GM18909 (cell line): ENCODE measurements around the gene ATP1B1.
A peak's percentile ranks its signal among the peaks of the same experiment; 100 is the strongest.

Source experiments
- ATAC-seq: cut with Tn5 transposase; IDR thresholded peaks from one replicate; pipeline ENCODE4 v1.9.1; 2021; ENCODE audit warnings: mild to moderate bottlenecking; ENCODE audit not compliant: unreplicated experiment, poor library complexity

The ATP1B1 gene

DNA sequence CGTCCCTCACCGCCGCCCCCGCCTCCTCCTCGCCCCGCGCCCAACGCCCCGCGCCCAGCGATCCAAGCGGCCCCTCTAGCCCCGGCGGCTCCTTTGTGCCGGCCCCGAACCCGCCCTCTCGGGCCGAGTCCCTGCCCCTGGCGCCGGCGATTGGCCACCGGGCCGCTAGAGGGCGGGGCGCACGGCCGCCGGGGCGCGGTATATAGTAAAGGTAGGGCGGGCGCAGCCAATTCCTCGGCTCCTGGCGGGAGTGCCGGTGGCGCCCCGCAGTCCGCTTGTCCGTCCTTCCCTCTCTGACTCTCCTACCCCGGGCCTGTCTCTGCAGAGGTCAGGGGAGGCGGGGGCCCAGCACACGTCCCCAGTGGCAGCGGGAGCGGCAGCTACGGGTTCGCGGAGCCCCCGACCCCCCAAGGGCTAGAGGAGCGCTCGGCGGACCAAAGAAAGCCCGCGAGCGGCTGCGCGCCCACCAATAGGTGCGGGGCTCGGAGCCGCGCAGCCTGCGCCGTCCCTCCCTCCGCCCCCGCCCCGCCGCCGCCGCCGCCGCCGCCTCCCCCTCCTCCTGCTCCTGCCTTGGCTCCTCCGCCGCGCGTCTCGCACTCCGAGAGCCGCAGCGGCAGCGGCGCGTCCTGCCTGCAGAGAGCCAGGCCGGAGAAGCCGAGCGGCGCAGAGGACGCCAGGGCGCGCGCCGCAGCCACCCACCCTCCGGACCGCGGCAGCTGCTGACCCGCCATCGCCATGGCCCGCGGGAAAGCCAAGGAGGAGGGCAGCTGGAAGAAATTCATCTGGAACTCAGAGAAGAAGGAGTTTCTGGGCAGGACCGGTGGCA is at the start of gene ATP1B1:
ATP1B1 (plus strand) TSS at position 596 of the 826 bp plus-strand sequence; CDS start at position 736, 140 bp downstream.
- ATAC-seq, result peak; percentile 85

DNA sequence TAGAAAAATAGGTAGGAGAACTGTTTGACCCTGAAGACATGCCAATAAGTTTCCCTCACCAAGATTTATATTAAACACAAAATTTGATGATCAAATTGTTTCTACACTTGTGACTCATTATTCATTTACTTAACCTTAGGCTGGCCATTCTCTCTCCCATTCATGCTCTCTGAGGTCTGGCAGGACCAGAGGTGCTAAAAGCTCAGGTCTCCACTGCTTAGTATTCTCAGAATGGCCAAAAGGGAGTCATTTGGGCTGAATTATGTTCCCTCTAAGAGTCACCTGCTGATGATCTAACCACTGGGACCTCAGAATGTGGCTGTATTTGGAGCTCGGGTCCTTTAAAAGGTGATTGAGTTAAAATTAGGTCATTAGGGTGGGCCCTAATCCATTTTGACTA is 47.1 kb upstream of the ATP1B1 start:
- no peak for ATAC-seq

DNA sequence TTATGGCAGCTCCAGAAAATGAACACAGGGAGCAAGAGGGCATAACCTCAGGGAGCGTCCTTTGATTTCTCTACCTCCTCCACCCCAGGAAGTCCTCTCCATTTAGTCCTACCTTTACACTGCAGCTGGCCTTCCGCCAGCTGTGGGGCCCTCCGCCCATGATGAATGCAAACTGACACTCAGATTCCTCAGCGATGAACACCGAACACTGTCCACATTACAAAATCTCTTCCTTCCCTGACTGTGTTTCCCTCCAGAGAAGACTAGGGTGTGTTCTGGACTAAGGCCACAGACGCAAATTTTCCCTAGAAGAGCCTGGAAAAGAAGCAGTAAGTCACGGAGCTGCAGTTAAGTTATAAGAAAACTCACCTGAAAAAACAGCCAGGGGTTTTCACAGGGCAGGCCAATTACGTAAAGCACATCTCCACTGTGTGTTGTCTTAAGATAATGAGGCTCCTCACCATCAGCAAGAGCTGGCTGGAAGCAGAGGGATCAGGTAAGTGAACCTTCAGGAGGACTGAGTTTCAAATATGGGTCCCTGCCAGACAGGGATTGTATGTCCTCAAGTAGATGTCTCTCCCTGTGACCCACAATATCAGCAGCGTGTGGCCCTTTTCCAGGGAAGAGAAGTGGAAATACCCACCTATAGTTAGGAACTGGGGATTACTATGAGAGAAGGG is 46.3 kb upstream of the ATP1B1 start:
- no peak for ATAC-seq

DNA sequence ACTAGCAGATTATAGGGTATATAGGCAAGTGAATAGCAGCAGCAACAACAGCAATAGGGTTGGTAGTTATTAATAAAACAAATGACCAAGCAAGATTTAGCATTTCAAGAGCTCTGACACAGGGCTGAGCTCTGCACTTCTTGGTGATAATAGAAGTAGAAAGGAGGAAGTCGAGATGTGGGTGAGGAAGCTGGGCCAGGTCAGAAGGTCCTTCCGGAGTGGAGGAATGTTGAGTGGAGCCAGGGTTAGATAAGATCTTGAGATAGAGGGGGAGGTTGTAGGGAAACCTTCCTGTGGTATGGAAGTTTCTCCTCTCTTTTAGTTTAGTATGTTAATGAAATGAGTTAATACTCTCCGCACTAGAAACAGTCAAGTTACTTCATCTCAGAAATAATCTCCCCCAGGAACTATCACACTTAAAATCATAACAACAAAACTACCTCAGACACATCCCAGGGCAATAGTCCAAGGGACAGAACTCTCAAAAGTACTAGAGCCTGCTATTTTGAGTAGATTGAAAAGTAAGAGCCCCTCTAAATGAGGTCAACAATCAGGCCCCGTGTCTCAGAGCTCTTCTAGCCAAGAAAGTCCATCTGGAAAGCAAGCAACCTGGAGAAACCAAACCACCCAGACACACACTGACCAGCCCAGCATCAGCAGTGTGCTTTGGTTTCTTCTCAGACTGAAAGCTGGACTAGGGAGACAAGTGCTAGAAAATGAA is 45.4 kb upstream of the ATP1B1 start:
- no peak for ATAC-seq

DNA sequence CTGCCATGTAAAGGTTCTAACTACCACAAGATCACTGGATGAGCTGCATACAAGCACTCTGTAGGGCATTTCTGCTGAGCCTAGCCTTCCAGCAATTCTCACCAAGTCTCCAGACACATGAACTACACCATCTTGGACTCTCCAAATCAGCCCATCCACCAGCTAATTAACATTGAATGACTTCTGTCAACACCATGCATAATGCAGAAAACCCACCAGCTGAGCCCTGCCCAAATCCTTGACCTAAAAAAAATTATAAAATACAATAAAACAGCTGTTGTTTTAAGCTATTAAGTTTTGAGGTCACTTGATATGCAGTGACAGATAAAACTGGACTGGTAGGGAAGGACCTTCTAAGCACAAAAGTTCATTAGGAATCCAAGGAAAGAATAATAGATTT is 44.3 kb upstream of the ATP1B1 start:
- no peak for ATAC-seq

DNA sequence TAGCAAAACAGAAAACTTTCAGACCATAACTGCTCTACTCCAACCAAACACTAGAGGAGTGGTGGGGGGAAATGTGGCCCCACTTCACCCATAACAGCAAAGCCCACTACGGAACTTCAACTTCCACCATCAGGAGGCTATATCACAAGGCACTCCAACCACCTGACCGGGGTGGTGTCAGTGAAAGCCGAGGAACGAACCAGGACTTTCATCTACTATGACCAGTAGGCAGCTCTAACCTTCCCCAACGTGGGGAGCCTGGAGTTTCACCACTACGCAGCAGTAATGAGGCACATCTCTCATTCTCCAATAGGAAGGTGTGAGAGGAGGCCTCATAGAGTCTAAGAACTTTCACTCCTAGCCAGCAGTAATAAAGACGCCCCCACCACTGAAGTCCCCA is 42.4 kb upstream of the ATP1B1 start:
- ATAC-seq, result no peak

DNA sequence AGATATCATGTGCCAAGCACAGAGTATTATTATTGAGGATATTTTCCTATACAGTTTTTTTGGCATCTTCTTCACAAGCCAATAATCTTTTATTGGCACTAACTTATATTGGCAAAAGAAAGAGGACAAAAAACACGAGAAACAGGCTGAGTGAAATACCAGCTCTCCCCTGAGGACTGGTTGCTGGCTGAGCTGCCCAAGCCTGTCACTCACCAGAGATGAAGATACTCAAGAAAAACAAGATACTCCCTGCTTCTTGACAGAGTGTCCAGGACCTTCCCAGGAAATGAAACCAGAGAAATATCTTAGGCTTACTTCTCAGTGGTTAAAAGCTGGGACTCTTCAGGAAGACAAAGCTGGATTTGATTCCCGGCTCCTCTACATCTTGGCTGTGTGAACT is 35.9 kb upstream of the ATP1B1 start:
- ATAC-seq, result no peak

DNA sequence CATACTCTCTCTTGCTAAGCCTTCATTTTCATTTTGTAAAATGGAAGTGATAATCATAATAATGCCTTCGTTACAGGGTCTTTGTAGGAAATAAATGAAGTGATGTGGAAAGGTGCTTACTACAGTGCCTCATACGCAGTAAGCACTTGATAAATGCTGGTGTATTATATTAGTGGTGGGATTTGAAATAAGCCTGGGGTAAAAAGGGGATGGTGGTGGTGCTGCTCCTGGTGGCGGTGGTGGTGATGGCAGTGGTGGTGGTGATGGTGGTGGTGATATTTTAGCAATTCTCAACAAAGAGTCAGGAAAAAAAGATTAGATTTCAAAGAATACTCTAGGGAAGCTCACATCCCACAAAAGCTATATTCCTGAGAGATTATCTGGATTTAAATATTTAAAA is 35.5 kb upstream of the ATP1B1 start:
- no peak for ATAC-seq

DNA sequence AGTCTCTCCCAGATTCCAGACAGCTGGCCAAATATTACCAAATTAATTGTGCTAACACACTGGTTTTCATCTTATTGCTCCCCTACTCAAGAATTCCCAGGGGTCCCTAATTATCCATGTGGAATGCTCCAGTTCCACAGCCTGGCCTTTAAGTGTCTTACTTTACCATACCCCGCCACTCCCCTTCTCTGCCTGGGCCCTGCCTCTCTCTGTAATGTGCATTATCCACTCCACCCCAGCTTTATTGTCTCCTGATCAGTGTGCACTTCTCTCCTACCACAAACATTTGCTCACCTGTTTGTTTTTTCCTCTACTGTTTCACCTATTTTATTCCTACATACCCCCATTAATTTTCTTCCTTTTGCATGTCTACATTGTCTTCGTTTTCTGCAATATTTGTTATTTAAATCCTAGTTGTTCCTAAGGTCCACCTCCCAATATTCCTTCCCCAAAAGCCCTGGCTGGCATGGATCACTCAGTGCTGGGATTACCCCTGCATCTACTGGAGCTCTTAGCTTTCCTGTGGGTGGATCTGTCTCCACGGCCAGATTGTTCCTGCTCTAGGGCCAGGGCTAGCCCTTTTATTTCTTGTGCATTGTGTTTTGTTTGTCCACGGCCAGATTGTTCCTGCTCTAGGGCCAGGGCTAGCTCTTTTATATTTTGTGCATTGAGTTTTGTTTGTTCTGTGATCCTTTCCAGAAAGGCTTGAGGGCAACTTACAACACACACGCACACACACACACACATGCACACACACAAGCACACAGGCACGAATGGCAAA is 33.4 kb upstream of the ATP1B1 start:
- no peak for ATAC-seq

DNA sequence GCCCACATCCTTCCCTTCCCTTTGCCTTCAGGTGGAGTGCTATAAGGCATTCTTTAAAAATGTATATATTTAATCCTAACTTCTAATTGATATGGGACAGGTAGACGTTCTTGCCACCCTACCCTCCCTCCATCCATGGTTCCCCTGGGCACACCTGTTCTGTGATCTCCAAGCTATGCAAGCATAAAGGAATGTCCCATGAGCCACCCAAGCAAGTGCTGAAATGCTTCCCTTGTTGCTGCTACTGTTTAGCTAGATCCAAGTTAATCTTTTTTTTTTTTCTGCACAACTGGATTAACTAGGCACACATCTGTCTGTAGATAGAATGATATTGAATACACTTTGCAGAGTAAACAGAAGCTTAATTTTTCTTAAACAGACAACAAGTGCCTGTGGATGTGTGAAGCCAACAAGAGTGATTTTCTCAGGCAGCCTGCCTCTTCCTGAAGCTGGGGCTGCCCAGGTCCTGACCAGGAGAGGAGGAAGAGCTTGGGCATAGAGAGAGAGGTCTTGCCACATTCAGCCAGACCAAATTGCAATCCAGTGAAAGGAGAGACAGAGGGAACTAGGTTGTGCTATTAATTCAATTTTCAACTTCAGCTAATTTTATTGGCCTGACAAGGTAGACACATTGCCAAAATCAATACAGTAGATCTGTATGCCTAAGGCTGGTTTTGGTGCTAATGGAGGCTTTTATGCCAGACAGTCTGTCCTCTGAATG is 28.2 kb upstream of the ATP1B1 start:
- no peak for ATAC-seq

DNA sequence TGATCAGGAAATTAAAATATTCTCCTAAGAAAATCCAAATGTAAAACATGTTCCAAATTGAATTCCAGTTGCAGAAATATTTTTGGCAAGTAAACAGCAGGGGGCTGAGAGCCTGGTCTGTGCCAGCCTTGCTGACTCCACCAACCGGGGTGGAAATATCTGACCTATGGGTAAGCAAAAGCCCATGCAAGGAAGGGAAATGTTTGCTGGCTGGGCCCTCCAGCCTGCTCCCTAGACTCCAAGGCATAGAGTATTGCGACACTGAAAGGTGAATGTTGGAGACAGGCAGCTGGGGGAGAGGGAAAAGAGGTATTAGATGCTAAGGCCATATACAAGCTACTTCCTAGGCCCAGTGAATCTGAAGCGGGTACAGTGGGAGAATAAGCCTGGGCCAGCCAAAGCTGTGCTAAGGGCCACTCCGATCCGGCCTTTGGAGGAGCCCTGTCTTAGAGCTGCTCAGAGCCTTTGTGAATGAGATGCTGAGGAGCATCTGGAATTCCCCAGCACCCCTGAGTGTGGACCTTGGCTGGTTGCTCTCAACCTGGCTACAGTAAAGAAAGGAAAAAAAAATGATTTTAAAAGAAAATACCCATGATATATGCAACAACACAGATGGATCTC is 24.9 kb upstream of the ATP1B1 start:
- ATAC-seq, result no peak

DNA sequence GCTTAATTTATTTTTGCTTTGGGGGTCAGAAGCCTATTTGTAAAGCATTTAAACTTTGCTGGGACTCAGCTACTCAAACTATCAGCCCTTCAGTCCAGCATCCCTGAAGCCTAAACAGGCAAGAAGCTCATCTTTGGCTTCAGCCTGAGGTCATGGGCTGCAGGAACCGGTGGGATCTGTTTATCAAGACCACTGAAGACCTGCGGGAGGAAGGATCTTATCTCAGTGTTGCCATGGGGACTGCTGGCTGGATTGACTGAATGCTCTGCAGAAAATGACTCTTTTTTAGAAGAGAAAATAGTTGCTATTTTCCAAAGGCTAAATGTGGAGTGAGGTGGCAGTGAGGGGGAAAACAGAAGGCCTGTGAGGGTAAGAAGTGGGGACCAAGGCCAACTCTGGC is 20.6 kb upstream of the ATP1B1 start:
- no peak for ATAC-seq

DNA sequence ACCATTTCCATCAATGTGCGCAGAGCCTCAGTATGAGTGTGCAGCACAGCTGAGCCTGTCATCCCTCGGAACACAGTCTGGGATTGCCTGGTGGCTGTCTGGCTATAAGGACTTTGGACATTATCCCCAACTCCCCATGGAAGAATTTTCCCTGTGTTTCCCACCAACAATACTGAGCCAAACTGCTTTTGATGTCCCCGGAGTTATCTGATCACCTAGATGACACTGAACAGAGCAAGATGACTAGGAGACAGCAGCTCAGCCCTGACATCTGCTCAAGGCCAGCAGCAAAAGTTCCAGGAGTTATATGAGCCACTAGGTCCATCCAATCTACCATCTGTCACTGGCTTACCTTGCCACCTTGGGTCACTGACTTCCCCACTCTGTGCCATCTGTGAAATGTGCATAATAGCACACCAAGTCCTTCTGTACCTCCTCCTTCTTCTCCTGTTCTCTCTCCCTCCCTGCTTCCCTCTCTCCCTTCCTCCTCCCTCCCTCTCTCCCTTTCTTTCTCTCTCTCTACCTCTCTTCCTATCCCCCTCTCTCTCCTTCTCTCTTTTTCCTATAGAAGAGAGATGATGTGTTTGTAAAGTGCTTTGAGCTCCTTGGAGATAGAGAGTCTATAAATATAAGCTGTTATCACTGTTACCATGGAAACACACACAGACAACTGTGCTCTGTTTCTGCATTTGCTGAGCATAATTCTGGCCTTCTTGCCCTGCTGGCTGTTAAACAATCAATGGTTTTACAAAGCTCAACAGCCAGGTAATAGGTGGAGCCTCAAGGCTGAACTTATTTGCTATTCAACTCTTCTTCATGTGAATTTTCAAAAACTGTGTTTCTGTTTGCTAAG is 19.7 kb upstream of the ATP1B1 start:
- ATAC-seq, result no peak

DNA sequence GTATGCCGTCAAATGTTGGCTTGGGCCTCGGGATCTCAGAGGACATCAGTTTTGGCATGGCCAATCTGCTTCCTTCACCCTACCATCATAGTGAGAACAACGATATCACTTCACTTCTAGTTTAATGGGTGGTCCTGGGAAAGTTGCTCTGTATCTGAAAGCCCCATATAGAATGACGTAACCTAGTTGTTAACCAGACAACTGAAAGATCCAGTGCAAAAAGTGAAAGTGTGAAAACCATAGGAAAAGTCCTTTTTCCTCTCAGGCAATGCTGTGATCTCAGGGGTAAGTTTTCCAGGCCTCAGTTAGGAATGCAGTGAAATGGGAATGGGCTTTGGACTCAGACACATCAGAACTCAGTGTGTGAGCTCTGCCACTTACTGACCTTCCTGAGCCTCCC is 18.6 kb upstream of the ATP1B1 start:
- ATAC-seq, result no peak

DNA sequence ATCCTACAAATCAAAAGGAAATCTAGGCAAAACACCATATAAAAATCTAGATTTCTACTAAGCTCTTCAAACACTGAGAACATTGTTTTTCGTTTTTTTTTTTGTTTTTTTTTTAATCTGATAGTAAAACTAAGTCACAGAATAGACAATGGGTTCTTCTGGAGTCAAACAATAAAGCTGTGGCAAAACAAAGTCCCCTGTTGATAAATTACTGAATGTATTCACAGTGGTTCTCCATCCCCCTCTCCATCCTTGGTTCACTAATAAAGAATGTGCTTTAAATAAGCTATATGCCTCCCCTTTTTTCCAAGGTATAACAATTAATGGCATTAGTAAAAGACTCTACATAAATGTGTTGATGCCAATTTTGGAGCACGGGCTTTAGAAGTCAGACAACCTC is 16.7 kb upstream of the ATP1B1 start:
- no peak for ATAC-seq

DNA sequence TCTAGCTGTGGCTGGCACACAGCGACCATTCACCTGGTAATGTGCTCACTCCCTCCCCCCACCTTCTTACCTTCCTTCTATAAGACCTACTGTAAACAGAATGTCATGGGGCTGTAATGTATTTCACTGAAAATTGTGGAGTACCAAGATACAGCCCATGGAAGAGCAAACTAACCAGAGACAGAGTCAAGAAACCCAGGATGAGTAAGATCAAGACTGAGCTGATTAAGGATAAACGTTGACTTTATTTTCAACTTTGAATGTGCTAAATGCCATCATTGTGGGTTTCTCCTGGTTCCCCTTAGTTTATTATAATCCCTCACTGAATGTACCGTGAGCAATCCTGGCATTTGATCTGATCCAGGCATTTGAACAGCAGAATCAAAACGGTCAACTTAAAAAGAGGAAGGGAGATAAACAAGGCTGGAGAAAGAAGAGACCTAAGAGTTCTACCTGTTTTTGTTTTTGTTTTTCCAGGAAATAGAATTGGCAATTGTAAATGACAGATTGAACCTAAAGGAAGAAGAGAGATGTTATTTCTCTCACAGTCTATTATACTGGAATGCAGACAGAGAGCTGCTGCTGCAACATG is 16.1 kb upstream of the ATP1B1 start:
- no peak for ATAC-seq

DNA sequence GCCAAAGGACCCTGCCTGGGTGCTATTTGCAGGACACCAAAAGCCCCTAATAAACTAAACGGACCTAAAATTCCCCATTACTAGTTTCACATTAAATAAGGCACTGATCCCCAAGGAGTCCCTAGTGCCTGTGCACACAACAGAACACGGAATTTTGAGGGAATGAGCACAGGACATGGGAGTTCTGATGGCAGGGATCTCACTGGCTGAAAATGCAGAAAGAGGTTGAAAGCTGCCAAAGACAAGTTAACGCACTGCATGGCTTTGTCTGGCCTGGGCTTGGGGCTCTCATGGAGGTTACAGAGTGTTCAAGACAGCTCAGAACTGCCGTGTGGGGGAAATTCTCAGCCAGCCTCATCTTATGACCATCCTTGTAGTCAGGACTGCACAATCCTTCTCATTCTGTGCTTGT is 15.6 kb upstream of the ATP1B1 start:
- peak; percentile 51 for ATAC-seq

DNA sequence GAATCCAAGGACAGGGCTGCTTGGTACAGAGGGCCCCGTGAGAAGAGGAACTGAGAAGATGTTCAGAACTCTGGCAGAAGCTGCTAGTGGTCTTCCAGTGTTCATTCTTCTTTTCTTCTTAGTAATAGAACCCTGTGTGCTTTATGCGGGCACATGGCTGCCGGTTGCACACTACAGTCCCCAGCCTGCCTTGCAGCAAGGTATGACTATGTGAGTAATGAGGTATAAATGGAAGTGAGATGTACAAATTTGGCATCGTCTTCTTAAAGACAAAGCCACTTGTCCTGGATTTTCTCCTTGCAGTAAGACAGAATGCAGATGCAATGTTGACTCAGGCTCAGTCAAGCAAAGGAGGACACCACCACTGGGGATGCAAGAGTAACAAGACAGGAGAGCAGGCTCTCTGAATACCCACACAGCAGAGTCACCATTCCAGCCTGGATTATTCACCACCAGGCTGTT is 15.0 kb upstream of the ATP1B1 start:
- ATAC-seq, result peak; percentile 87
